ENCODE results near the gene KCNJ11. TPM values are rescaled to one million over a fixed set of nuclear protein-coding genes. Genes with fewer than 3 reads are reported as not detected.

KCNJ11 gene
- total RNA-seq, 1 donor from 2014 or later, result 1.9 TPM

GRCh38 chr11:17387254-17387653 is 1.2 kb downstream of the KCNJ11 start:
- no peak for TF ChIP-seq EZH2phosphoT487 (IDR thresholded peaks at IDR 0.05)
- TF ChIP-seq EZH2 (IDR thresholded peaks at IDR 0.05), result no peak
- TF ChIP-seq, protein P1, sequence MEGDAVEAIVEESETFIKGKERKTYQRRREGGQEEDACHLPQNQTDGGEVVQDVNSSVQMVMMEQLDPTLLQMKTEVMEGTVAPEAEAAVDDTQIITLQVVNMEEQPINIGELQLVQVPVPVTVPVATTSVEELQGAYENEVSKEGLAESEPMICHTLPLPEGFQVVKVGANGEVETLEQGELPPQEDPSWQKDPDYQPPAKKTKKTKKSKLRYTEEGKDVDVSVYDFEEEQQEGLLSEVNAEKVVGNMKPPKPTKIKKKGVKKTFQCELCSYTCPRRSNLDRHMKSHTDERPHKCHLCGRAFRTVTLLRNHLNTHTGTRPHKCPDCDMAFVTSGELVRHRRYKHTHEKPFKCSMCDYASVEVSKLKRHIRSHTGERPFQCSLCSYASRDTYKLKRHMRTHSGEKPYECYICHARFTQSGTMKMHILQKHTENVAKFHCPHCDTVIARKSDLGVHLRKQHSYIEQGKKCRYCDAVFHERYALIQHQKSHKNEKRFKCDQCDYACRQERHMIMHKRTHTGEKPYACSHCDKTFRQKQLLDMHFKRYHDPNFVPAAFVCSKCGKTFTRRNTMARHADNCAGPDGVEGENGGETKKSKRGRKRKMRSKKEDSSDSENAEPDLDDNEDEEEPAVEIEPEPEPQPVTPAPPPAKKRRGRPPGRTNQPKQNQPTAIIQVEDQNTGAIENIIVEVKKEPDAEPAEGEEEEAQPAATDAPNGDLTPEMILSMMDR (IDR thresholded peaks at IDR 0.05), result no peak
- H3F3A ChIP-seq (ENCODE audit: low read depth), result peaks cover 6% of the 10 kb centered on the region
- H3K27me3 ChIP-seq, result peaks cover 13% of the 10 kb centered on the region
- H4K20me1 ChIP-seq (ENCODE audit: low read depth), result no peaks in the 10 kb centered on the region
- peak overlapping the region; percentile 75 for H3K4me3 Mint-ChIP-seq
- no peak overlapping the region for H3K4me2 ChIP-seq
- no peak overlapping the region for H3K4me3 ChIP-seq
- H3K79me2 ChIP-seq (ENCODE audit: low read depth), result no peaks in the 10 kb centered on the region
- no peaks in the 10 kb centered on the region for H3K36me3 ChIP-seq
- no peak overlapping the region for H3K27ac ChIP-seq
- DNase-seq (ENCODE audit: low spot score), result no peak
- no peaks in the 10 kb centered on the region for H3K9me3 Mint-ChIP-seq
- H2AFZ ChIP-seq (replicated peaks), result no peak overlapping the region
- H3K36me3 Mint-ChIP-seq, result peaks cover 3% of the 10 kb centered on the region
- peaks cover 6% of the 10 kb centered on the region for H3K4me1 Mint-ChIP-seq
- H3K4me1 ChIP-seq, result peaks cover 8% of the 10 kb centered on the region
- H3K27me3 Mint-ChIP-seq (ENCODE audit: insufficient read depth, low read depth), result peaks cover 14% of the 10 kb centered on the region
- H3K9ac ChIP-seq, result no peak overlapping the region
- no peaks in the 10 kb centered on the region for H3K9me3 ChIP-seq (ENCODE audit: low read depth)
- H3K27ac Mint-ChIP-seq, result no peak overlapping the region

- H3K9me3 Mint-ChIP-seq, result no peaks in the 10 kb centered on the region
- TF ChIP-seq, protein P1 (IDR thresholded peaks at IDR 0.05), result peak; percentile 64
- no peak for TF ChIP-seq EZH2 (IDR thresholded peaks at IDR 0.05)
- TF ChIP-seq EZH2phosphoT487 (IDR thresholded peaks at IDR 0.05), result no peak
- peaks cover 14% of the 10 kb centered on the region for H3K27me3 Mint-ChIP-seq (ENCODE audit: insufficient read depth, low read depth)
- Histone ChIP-seq H3K4me3 (no peak overlapping the region), H3K27ac (no peak overlapping the region), H2AFZ (replicated peaks) (no peak overlapping the region), H3K27me3 (peaks cover 13% of the 10 kb centered on the region), H3K4me1 (peaks cover 8% of the 10 kb centered on the region), H3K9ac (no peak overlapping the region), H3K79me2 (ENCODE audit: low read depth) (no peaks in the 10 kb centered on the region), H4K20me1 (ENCODE audit: low read depth) (no peaks in the 10 kb centered on the region), H3K4me2 (no peak overlapping the region), H3K36me3 (no peaks in the 10 kb centered on the region), H3K9me3 (ENCODE audit: low read depth) (no peaks in the 10 kb centered on the region), H3F3A (ENCODE audit: low read depth) (peaks cover 6% of the 10 kb centered on the region)
- H3K27ac Mint-ChIP-seq, result no peak overlapping the region
- H3K4me3 Mint-ChIP-seq, result no peak overlapping the region
- DNase-seq (ENCODE audit: low spot score), result peak; percentile 69
- H3K4me1 Mint-ChIP-seq, result peaks cover 6% of the 10 kb centered on the region
- H3K36me3 Mint-ChIP-seq, result peaks cover 3% of the 10 kb centered on the region
Observed at GRCh38 chr11:17386331-17387084, 2.0 kb downstream of the KCNJ11 start.

- no peak overlapping the region for H3K9ac ChIP-seq
- H3K27me3 ChIP-seq, result peaks cover 13% of the 10 kb centered on the region
- H3K27ac ChIP-seq, result no peak overlapping the region
- H3K4me1 Mint-ChIP-seq, result peaks cover 6% of the 10 kb centered on the region
- TF ChIP-seq, protein P1 (IDR thresholded peaks at IDR 0.05), result no peak
- TF ChIP-seq EZH2phosphoT487 (IDR thresholded peaks at IDR 0.05) (no peak), EZH2 (IDR thresholded peaks at IDR 0.05) (no peak)
- no peak overlapping the region for H3K27ac Mint-ChIP-seq
- no peak for DNase-seq (ENCODE audit: low spot score)
- peaks cover 3% of the 10 kb centered on the region for H3K36me3 Mint-ChIP-seq
- H3K4me3 ChIP-seq, result no peak overlapping the region
- H2AFZ ChIP-seq (replicated peaks), result no peak overlapping the region
- no peaks in the 10 kb centered on the region for H3K9me3 Mint-ChIP-seq
- H3K4me2 ChIP-seq, result no peak overlapping the region
- peaks cover 6% of the 10 kb centered on the region for H3F3A ChIP-seq (ENCODE audit: low read depth)
- peaks cover 12% of the 10 kb centered on the region for H3K27me3 Mint-ChIP-seq (ENCODE audit: insufficient read depth, low read depth)
- H3K9me3 ChIP-seq (ENCODE audit: low read depth), result no peaks in the 10 kb centered on the region
- H3K4me3 Mint-ChIP-seq, result no peak overlapping the region
- peaks cover 10% of the 10 kb centered on the region for H3K4me1 ChIP-seq
- no peaks in the 10 kb centered on the region for H3K36me3 ChIP-seq
- no peaks in the 10 kb centered on the region for H4K20me1 ChIP-seq (ENCODE audit: low read depth)
- H3K79me2 ChIP-seq (ENCODE audit: low read depth), result no peaks in the 10 kb centered on the region
Observed at GRCh38 chr11:17385926-17386325, 2.5 kb downstream of the KCNJ11 start.

Measured in neural progenitor cell (in vitro differentiated cells).